Measurements from ENCODE around the gene TMPRSS11A. TPM values are rescaled to one million over a fixed set of nuclear protein-coding genes. Genes with fewer than 3 reads are reported as not detected.

TMPRSS11A gene
- total and polyA plus RNA-seq, 2 donors: 0.24 to 0.91 TPM

GRCh38 chr4:67941074-67941473 is 22.2 kb downstream of the TMPRSS11A start:
- Histone ChIP-seq H3K9me3 (ENCODE audit: control insufficient read depth in 2 of 2, insufficient read depth in 1 of 2, low read length in 1 of 2) (no peaks in the 10 kb centered on the region), H3K36me3 (ENCODE audit: control insufficient read depth in 2 of 2, insufficient read depth in 2 of 2, low read length in 1 of 2) (no peaks in the 10 kb centered on the region), H3K27me3 (ENCODE audit: control insufficient read depth in 2 of 2, insufficient read depth in 1 of 2, low read length in 1 of 2) (no peaks in the 10 kb centered on the region), H3K4me3 (ENCODE audit: low read length in 2 of 2) (no peak overlapping the region), H3K27ac (ENCODE audit: low read depth in 1 of 2, low read length in 1 of 2) (no peak overlapping the region), H3K4me1 (ENCODE audit: control insufficient read depth in 2 of 2, insufficient read depth in 2 of 2, low read length in 2 of 2) (no peaks in the 10 kb centered on the region)
- no peak for DNase-seq (ENCODE audit: low read depth in 6 of 9, low spot score in 9 of 9)
- WGBS: 82% methylated on average over 3 of the region's 3 CpGs

- H3K27me3 ChIP-seq (ENCODE audit: control insufficient read depth in 2 of 2, insufficient read depth in 1 of 2, low read length in 1 of 2): no peaks in the 10 kb centered on the region
- no peak for DNase-seq (ENCODE audit: low read depth in 6 of 9, low spot score in 9 of 9)
- WGBS: 100% methylated on average over 2 of the region's 2 CpGs
- no peak overlapping the region for H3K27ac ChIP-seq (ENCODE audit: low read depth in 1 of 2, low read length in 1 of 2)
- no peak overlapping the region for H3K4me3 ChIP-seq (ENCODE audit: low read length in 2 of 2)
- H3K36me3 ChIP-seq (ENCODE audit: control insufficient read depth in 2 of 2, insufficient read depth in 2 of 2, low read length in 1 of 2): no peaks in the 10 kb centered on the region
- H3K9me3 ChIP-seq (ENCODE audit: control insufficient read depth in 2 of 2, insufficient read depth in 1 of 2, low read length in 1 of 2): no peaks in the 10 kb centered on the region
- H3K4me1 ChIP-seq (ENCODE audit: control insufficient read depth in 2 of 2, insufficient read depth in 2 of 2, low read length in 2 of 2): no peaks in the 10 kb centered on the region
Observed at GRCh38 chr4:67940506-67940905, 22.8 kb downstream of the TMPRSS11A start.

- WGBS: 57% methylated on average over 3 of the region's 3 CpGs
- no peak overlapping the region for H3K27ac ChIP-seq (ENCODE audit: low read depth in 1 of 2, low read length in 1 of 2)
- H3K27me3 ChIP-seq (ENCODE audit: control insufficient read depth in 2 of 2, insufficient read depth in 1 of 2, low read length in 1 of 2): no peaks in the 10 kb centered on the region
Observed at GRCh38 chr4:67939195-67939594, 24.1 kb downstream of the TMPRSS11A start.

DNA sequence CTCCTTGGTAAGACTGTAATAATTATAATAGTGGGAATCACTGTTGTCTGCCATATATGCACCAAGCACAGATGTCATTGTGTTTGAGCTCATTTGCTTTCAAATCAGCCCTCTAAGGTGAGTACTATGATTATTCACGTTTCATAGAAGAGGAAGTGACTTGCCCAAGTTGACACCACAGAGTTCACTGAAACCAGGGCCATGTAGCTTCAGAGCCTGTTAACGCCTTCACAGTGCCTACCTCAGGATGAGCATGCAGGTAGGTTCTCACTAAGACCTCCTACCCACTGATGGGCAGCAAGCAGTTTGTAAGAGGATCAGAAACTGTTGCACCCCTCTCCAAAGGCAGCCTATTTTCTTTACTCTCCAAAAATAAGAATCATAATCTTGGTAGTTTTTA is 27.4 kb downstream of the TMPRSS11A start:
- no peak overlapping the region for H3K4me3 ChIP-seq (ENCODE audit: low read length in 2 of 2)
- 31% methylated on average over 2 of the region's 2 CpGs for WGBS
- DNase-seq (ENCODE audit: low read depth in 6 of 9, low spot score in 9 of 9): peak in 1 of 9 donors; percentile 12
- no peak overlapping the region for H3K27ac ChIP-seq (ENCODE audit: low read depth in 1 of 2, low read length in 1 of 2)
- no peaks in the 10 kb centered on the region for H3K36me3 ChIP-seq (ENCODE audit: control insufficient read depth in 2 of 2, insufficient read depth in 2 of 2, low read length in 1 of 2)
- H3K9me3 ChIP-seq (ENCODE audit: control insufficient read depth in 2 of 2, insufficient read depth in 1 of 2, low read length in 1 of 2): no peaks in the 10 kb centered on the region
- H3K27me3 ChIP-seq (ENCODE audit: control insufficient read depth in 2 of 2, insufficient read depth in 1 of 2, low read length in 1 of 2): no peaks in the 10 kb centered on the region
- peaks cover 0 to 4% of the 10 kb centered on the region in 2 donors for H3K4me1 ChIP-seq (ENCODE audit: control insufficient read depth in 2 of 2, insufficient read depth in 2 of 2, low read length in 2 of 2)

More at GRCh38 chr4:67939195-67939594, 24.1 kb downstream of the TMPRSS11A start:
- no peak for DNase-seq (ENCODE audit: low read depth in 6 of 9, low spot score in 9 of 9)
- H3K36me3 ChIP-seq (ENCODE audit: control insufficient read depth in 2 of 2, insufficient read depth in 2 of 2, low read length in 1 of 2): no peaks in the 10 kb centered on the region
- peaks cover 0 to 4% of the 10 kb centered on the region in 2 donors for H3K4me1 ChIP-seq (ENCODE audit: control insufficient read depth in 2 of 2, insufficient read depth in 2 of 2, low read length in 2 of 2)
- H3K4me3 ChIP-seq (ENCODE audit: low read length in 2 of 2): no peak overlapping the region
- no peaks in the 10 kb centered on the region for H3K9me3 ChIP-seq (ENCODE audit: control insufficient read depth in 2 of 2, insufficient read depth in 1 of 2, low read length in 1 of 2)

- peaks cover 0 to 4% of the 10 kb centered on the region in 2 donors for H3K4me1 ChIP-seq (ENCODE audit: control insufficient read depth in 2 of 2, insufficient read depth in 2 of 2, low read length in 2 of 2)
- DNase-seq (ENCODE audit: low read depth in 6 of 9, low spot score in 9 of 9): peak in 4 of 9 donors; percentile 19 to 62 (median 22)
Observed at GRCh38 chr4:67934628-67935027, 28.7 kb downstream of the TMPRSS11A start.

GRCh38 chr4:67933755-67934154 is 29.5 kb downstream of the TMPRSS11A start:
- Histone ChIP-seq H3K4me3 (ENCODE audit: low read length in 2 of 2) (no peak overlapping the region), H3K9me3 (ENCODE audit: control insufficient read depth in 2 of 2, insufficient read depth in 1 of 2, low read length in 1 of 2) (no peaks in the 10 kb centered on the region), H3K27ac (ENCODE audit: low read depth in 1 of 2, low read length in 1 of 2) (no peak overlapping the region), H3K4me1 (ENCODE audit: control insufficient read depth in 2 of 2, insufficient read depth in 2 of 2, low read length in 2 of 2) (peaks cover 0 to 4% of the 10 kb centered on the region in 2 donors), H3K36me3 (ENCODE audit: control insufficient read depth in 2 of 2, insufficient read depth in 2 of 2, low read length in 1 of 2) (no peaks in the 10 kb centered on the region), H3K27me3 (ENCODE audit: control insufficient read depth in 2 of 2, insufficient read depth in 1 of 2, low read length in 1 of 2) (no peaks in the 10 kb centered on the region)
- 84% methylated on average over 1 of the region's 1 CpG for WGBS
- no peak for DNase-seq (ENCODE audit: low read depth in 6 of 9, low spot score in 9 of 9)

More at GRCh38 chr4:67934628-67935027, 28.7 kb downstream of the TMPRSS11A start:
- Histone ChIP-seq H3K9me3 (ENCODE audit: control insufficient read depth in 2 of 2, insufficient read depth in 1 of 2, low read length in 1 of 2) (no peaks in the 10 kb centered on the region), H3K4me3 (ENCODE audit: low read length in 2 of 2) (no peak overlapping the region), H3K36me3 (ENCODE audit: control insufficient read depth in 2 of 2, insufficient read depth in 2 of 2, low read length in 1 of 2) (no peaks in the 10 kb centered on the region), H3K27me3 (ENCODE audit: control insufficient read depth in 2 of 2, insufficient read depth in 1 of 2, low read length in 1 of 2) (no peaks in the 10 kb centered on the region), H3K27ac (ENCODE audit: low read depth in 1 of 2, low read length in 1 of 2) (peak overlapping the region in 1 of 2 donors; percentile 40)
- 3% methylated on average over 2 of the region's 2 CpGs for WGBS

- 97% methylated on average over 5 of the region's 5 CpGs for WGBS
- H3K36me3 ChIP-seq (ENCODE audit: control insufficient read depth in 2 of 2, insufficient read depth in 2 of 2, low read length in 1 of 2): no peaks in the 10 kb centered on the region
- no peaks in the 10 kb centered on the region for H3K27me3 ChIP-seq (ENCODE audit: control insufficient read depth in 2 of 2, insufficient read depth in 1 of 2, low read length in 1 of 2)
- no peak overlapping the region for H3K4me3 ChIP-seq (ENCODE audit: low read length in 2 of 2)
- no peak overlapping the region for H3K27ac ChIP-seq (ENCODE audit: low read depth in 1 of 2, low read length in 1 of 2)
- no peaks in the 10 kb centered on the region for H3K9me3 ChIP-seq (ENCODE audit: control insufficient read depth in 2 of 2, insufficient read depth in 1 of 2, low read length in 1 of 2)
- no peak for DNase-seq (ENCODE audit: low read depth in 6 of 9, low spot score in 9 of 9)
- peaks cover 0 to 4% of the 10 kb centered on the region in 2 donors for H3K4me1 ChIP-seq (ENCODE audit: control insufficient read depth in 2 of 2, insufficient read depth in 2 of 2, low read length in 2 of 2)
Observed at GRCh38 chr4:67933038-67933437, 30.3 kb downstream of the TMPRSS11A start.

- peaks cover 0 to 4% of the 10 kb centered on the region in 2 donors for H3K9me3 ChIP-seq (ENCODE audit: control insufficient read depth in 2 of 2, insufficient read depth in 1 of 2, low read length in 1 of 2)
- no peak for DNase-seq (ENCODE audit: low read depth in 6 of 9, low spot score in 9 of 9)
- H3K27ac ChIP-seq (ENCODE audit: low read depth in 1 of 2, low read length in 1 of 2): no peak overlapping the region
- 96% methylated on average over 3 of the region's 3 CpGs for WGBS
- peaks cover 0 to 4% of the 10 kb centered on the region in 2 donors for H3K4me1 ChIP-seq (ENCODE audit: control insufficient read depth in 2 of 2, insufficient read depth in 2 of 2, low read length in 2 of 2)
- no peaks in the 10 kb centered on the region for H3K27me3 ChIP-seq (ENCODE audit: control insufficient read depth in 2 of 2, insufficient read depth in 1 of 2, low read length in 1 of 2)
- no peaks in the 10 kb centered on the region for H3K36me3 ChIP-seq (ENCODE audit: control insufficient read depth in 2 of 2, insufficient read depth in 2 of 2, low read length in 1 of 2)
- no peak overlapping the region for H3K4me3 ChIP-seq (ENCODE audit: low read length in 2 of 2)
Observed at GRCh38 chr4:67931256-67931655, 32.0 kb downstream of the TMPRSS11A start.

GRCh38 chr4:67929426-67929825 is 33.9 kb downstream of the TMPRSS11A start:
- no peak for DNase-seq (ENCODE audit: low read depth in 6 of 9, low spot score in 9 of 9)
- Histone ChIP-seq H3K9me3 (ENCODE audit: control insufficient read depth in 2 of 2, insufficient read depth in 1 of 2, low read length in 1 of 2) (peaks cover 0 to 4% of the 10 kb centered on the region in 2 donors), H3K36me3 (ENCODE audit: control insufficient read depth in 2 of 2, insufficient read depth in 2 of 2, low read length in 1 of 2) (no peaks in the 10 kb centered on the region), H3K27ac (ENCODE audit: low read depth in 1 of 2, low read length in 1 of 2) (no peak overlapping the region), H3K4me1 (ENCODE audit: control insufficient read depth in 2 of 2, insufficient read depth in 2 of 2, low read length in 2 of 2) (no peaks in the 10 kb centered on the region), H3K4me3 (ENCODE audit: low read length in 2 of 2) (no peak overlapping the region), H3K27me3 (ENCODE audit: control insufficient read depth in 2 of 2, insufficient read depth in 1 of 2, low read length in 1 of 2) (no peaks in the 10 kb centered on the region)
- 93% methylated on average over 3 of the region's 3 CpGs for WGBS
